ENCODE results near the gene ANKRD13C. TPM values are rescaled to one million over a fixed set of nuclear protein-coding genes. Genes with fewer than 3 reads are reported as not detected.
"Not testable (repeated sequence)": the region's sequence is repeated elsewhere in the genome, so short reads cannot be mapped to it uniquely, and the experiment has no call there.

ANKRD13C gene
- total and polyA plus RNA-seq, 4 donors, result 31.6 to 71.1 (median 39.4) TPM

GRCh38 chr1:70349799-70350198 is 4.7 kb downstream of the ANKRD13C start:
- not testable (repeated sequence) for H3K27me3 ChIP-seq (ENCODE audit: control insufficient read depth, insufficient read depth, low read length); H3K4me1 ChIP-seq (ENCODE audit: control insufficient read depth, insufficient read depth, low read length); H3K36me3 ChIP-seq (ENCODE audit: control insufficient read depth, insufficient read depth, low read length); H3K9me3 ChIP-seq (ENCODE audit: control insufficient read depth, insufficient read depth, low read length); H3K4me3 ChIP-seq (ENCODE audit: low read depth, low read length); H3K27ac ChIP-seq (ENCODE audit: low read depth, low read length); DNase-seq (ENCODE audit: low read depth in 4 of 6, low spot score in 6 of 6)
- no CpG with 5 or more reads among the region's 4 CpGs for WGBS (ENCODE audit: insufficient coverage)

GRCh38 chr1:70348399-70349165 is 5.9 kb downstream of the ANKRD13C start:
- Histone ChIP-seq H3K9me3 (ENCODE audit: control insufficient read depth, insufficient read depth, low read length) (no peaks in the 10 kb centered on the region), H3K27me3 (ENCODE audit: control insufficient read depth, insufficient read depth, low read length) (no peaks in the 10 kb centered on the region), H3K27ac (ENCODE audit: low read depth, low read length) (no peak overlapping the region), H3K4me1 (ENCODE audit: control insufficient read depth, insufficient read depth, low read length) (no peaks in the 10 kb centered on the region), H3K4me3 (ENCODE audit: low read depth, low read length) (no peak overlapping the region), H3K36me3 (ENCODE audit: control insufficient read depth, insufficient read depth, low read length) (no peaks in the 10 kb centered on the region)
- peak in 1 of 6 donors; percentile 85 for DNase-seq (ENCODE audit: low read depth in 4 of 6, low spot score in 6 of 6)
- WGBS (ENCODE audit: insufficient coverage), result 98% methylated on average over 7 of the region's 11 CpGs

- H3K4me3 ChIP-seq (ENCODE audit: low read depth, low read length); H3K36me3 ChIP-seq (ENCODE audit: control insufficient read depth, insufficient read depth, low read length); DNase-seq (ENCODE audit: low read depth in 4 of 6, low spot score in 6 of 6); H3K4me1 ChIP-seq (ENCODE audit: control insufficient read depth, insufficient read depth, low read length); H3K27me3 ChIP-seq (ENCODE audit: control insufficient read depth, insufficient read depth, low read length); H3K27ac ChIP-seq (ENCODE audit: low read depth, low read length); H3K9me3 ChIP-seq (ENCODE audit: control insufficient read depth, insufficient read depth, low read length): not testable (repeated sequence)
- WGBS (ENCODE audit: insufficient coverage), result no CpG with 5 or more reads among the region's 3 CpGs
These were observed 14.9 kb downstream of the ANKRD13C start for GRCh38 chr1:70339644-70340043.

- DNase-seq (ENCODE audit: low read depth in 4 of 6, low spot score in 6 of 6), result no peak
These were observed 18.5 kb downstream of the ANKRD13C start for GRCh38 chr1:70336050-70336449.

GRCh38 chr1:70334436-70334835 is 20.1 kb downstream of the ANKRD13C start:
- H3K27me3 ChIP-seq (ENCODE audit: control insufficient read depth, insufficient read depth, low read length), result no peaks in the 10 kb centered on the region
- H3K9me3 ChIP-seq (ENCODE audit: control insufficient read depth, insufficient read depth, low read length), result no peaks in the 10 kb centered on the region
- DNase-seq (ENCODE audit: low read depth in 4 of 6, low spot score in 6 of 6), result no peak
- H3K4me1 ChIP-seq (ENCODE audit: control insufficient read depth, insufficient read depth, low read length), result no peaks in the 10 kb centered on the region
- 94% methylated on average over 3 of the region's 9 CpGs for WGBS (ENCODE audit: insufficient coverage)
- peaks cover 9% of the 10 kb centered on the region for H3K36me3 ChIP-seq (ENCODE audit: control insufficient read depth, insufficient read depth, low read length)
- H3K4me3 ChIP-seq (ENCODE audit: low read depth, low read length), result no peak overlapping the region
- H3K27ac ChIP-seq (ENCODE audit: low read depth, low read length), result no peak overlapping the region

More at GRCh38 chr1:70336050-70336449, 18.5 kb downstream of the ANKRD13C start:
- Histone ChIP-seq H3K27me3 (ENCODE audit: control insufficient read depth, insufficient read depth, low read length) (no peaks in the 10 kb centered on the region), H3K4me3 (ENCODE audit: low read depth, low read length) (no peak overlapping the region), H3K4me1 (ENCODE audit: control insufficient read depth, insufficient read depth, low read length) (no peaks in the 10 kb centered on the region), H3K27ac (ENCODE audit: low read depth, low read length) (no peak overlapping the region), H3K9me3 (ENCODE audit: control insufficient read depth, insufficient read depth, low read length) (no peaks in the 10 kb centered on the region), H3K36me3 (ENCODE audit: control insufficient read depth, insufficient read depth, low read length) (peaks cover 7% of the 10 kb centered on the region)

- Histone ChIP-seq H3K4me3 (ENCODE audit: low read depth, low read length) (no peak overlapping the region), H3K27me3 (ENCODE audit: control insufficient read depth, insufficient read depth, low read length) (no peaks in the 10 kb centered on the region), H3K4me1 (ENCODE audit: control insufficient read depth, insufficient read depth, low read length) (no peaks in the 10 kb centered on the region), H3K36me3 (ENCODE audit: control insufficient read depth, insufficient read depth, low read length) (peaks cover 9% of the 10 kb centered on the region), H3K27ac (ENCODE audit: low read depth, low read length) (no peak overlapping the region), H3K9me3 (ENCODE audit: control insufficient read depth, insufficient read depth, low read length) (no peaks in the 10 kb centered on the region)
- DNase-seq (ENCODE audit: low read depth in 4 of 6, low spot score in 6 of 6), result no peak
- WGBS (ENCODE audit: insufficient coverage), result 100% methylated on average over 1 of the region's 2 CpGs
These were observed 21.3 kb downstream of the ANKRD13C start for GRCh38 chr1:70333245-70333644.

- Histone ChIP-seq H3K4me1 (ENCODE audit: control insufficient read depth, insufficient read depth, low read length) (no peaks in the 10 kb centered on the region), H3K9me3 (ENCODE audit: control insufficient read depth, insufficient read depth, low read length) (no peaks in the 10 kb centered on the region), H3K27ac (ENCODE audit: low read depth, low read length) (no peak overlapping the region), H3K27me3 (ENCODE audit: control insufficient read depth, insufficient read depth, low read length) (no peaks in the 10 kb centered on the region), H3K4me3 (ENCODE audit: low read depth, low read length) (no peak overlapping the region), H3K36me3 (ENCODE audit: control insufficient read depth, insufficient read depth, low read length) (peaks cover 6% of the 10 kb centered on the region)
- DNase-seq (ENCODE audit: low read depth in 4 of 6, low spot score in 6 of 6), result no peak
These were observed 22.6 kb downstream of the ANKRD13C start for GRCh38 chr1:70331962-70332361.

GRCh38 chr1:70327306-70328076 is 27.0 kb downstream of the ANKRD13C start:
- H3K27me3 ChIP-seq (ENCODE audit: control insufficient read depth, insufficient read depth, low read length), result no peaks in the 10 kb centered on the region
- H3K36me3 ChIP-seq (ENCODE audit: control insufficient read depth, insufficient read depth, low read length), result peaks cover 6% of the 10 kb centered on the region
- no peak for DNase-seq (ENCODE audit: low read depth in 4 of 6, low spot score in 6 of 6)
- no peak overlapping the region for H3K27ac ChIP-seq (ENCODE audit: low read depth, low read length)
- WGBS (ENCODE audit: insufficient coverage), result 60% methylated on average over 1 of the region's 7 CpGs
- no peak overlapping the region for H3K4me3 ChIP-seq (ENCODE audit: low read depth, low read length)
- H3K9me3 ChIP-seq (ENCODE audit: control insufficient read depth, insufficient read depth, low read length), result no peaks in the 10 kb centered on the region
- no peaks in the 10 kb centered on the region for H3K4me1 ChIP-seq (ENCODE audit: control insufficient read depth, insufficient read depth, low read length)

- no peaks in the 10 kb centered on the region for H3K9me3 ChIP-seq (ENCODE audit: control insufficient read depth, insufficient read depth, low read length)
- no CpG with 5 or more reads among the region's 1 CpG for WGBS (ENCODE audit: insufficient coverage)
These were observed 29.8 kb downstream of the ANKRD13C start for GRCh38 chr1:70324683-70325082.

GRCh38 chr1:70319750-70320149 is 34.8 kb downstream of the ANKRD13C start:
- no peaks in the 10 kb centered on the region for H3K4me1 ChIP-seq (ENCODE audit: control insufficient read depth, insufficient read depth, low read length)
- peaks cover 6% of the 10 kb centered on the region for H3K36me3 ChIP-seq (ENCODE audit: control insufficient read depth, insufficient read depth, low read length)
- no peaks in the 10 kb centered on the region for H3K9me3 ChIP-seq (ENCODE audit: control insufficient read depth, insufficient read depth, low read length)
- H3K4me3 ChIP-seq (ENCODE audit: low read depth, low read length), result no peak overlapping the region
- H3K27me3 ChIP-seq (ENCODE audit: control insufficient read depth, insufficient read depth, low read length), result no peaks in the 10 kb centered on the region
- DNase-seq (ENCODE audit: low read depth in 4 of 6, low spot score in 6 of 6), result no peak
- no peak overlapping the region for H3K27ac ChIP-seq (ENCODE audit: low read depth, low read length)

More at GRCh38 chr1:70324683-70325082, 29.8 kb downstream of the ANKRD13C start:
- no peak overlapping the region for H3K4me3 ChIP-seq (ENCODE audit: low read depth, low read length)
- H3K27me3 ChIP-seq (ENCODE audit: control insufficient read depth, insufficient read depth, low read length), result no peaks in the 10 kb centered on the region
- H3K36me3 ChIP-seq (ENCODE audit: control insufficient read depth, insufficient read depth, low read length), result peaks cover 6% of the 10 kb centered on the region
- no peak for DNase-seq (ENCODE audit: low read depth in 4 of 6, low spot score in 6 of 6)
- H3K27ac ChIP-seq (ENCODE audit: low read depth, low read length), result no peak overlapping the region
- H3K4me1 ChIP-seq (ENCODE audit: control insufficient read depth, insufficient read depth, low read length), result no peaks in the 10 kb centered on the region
